SHP77 (cell line): ENCODE measurements around the gene PIEZO1.

Experiments
- DNase-seq, 2 experiments: peaks; one replicate each; lab custom pipeline; 2025; lab: John Stamatoyannopoulos, UW

The PIEZO1 gene

DNA sequence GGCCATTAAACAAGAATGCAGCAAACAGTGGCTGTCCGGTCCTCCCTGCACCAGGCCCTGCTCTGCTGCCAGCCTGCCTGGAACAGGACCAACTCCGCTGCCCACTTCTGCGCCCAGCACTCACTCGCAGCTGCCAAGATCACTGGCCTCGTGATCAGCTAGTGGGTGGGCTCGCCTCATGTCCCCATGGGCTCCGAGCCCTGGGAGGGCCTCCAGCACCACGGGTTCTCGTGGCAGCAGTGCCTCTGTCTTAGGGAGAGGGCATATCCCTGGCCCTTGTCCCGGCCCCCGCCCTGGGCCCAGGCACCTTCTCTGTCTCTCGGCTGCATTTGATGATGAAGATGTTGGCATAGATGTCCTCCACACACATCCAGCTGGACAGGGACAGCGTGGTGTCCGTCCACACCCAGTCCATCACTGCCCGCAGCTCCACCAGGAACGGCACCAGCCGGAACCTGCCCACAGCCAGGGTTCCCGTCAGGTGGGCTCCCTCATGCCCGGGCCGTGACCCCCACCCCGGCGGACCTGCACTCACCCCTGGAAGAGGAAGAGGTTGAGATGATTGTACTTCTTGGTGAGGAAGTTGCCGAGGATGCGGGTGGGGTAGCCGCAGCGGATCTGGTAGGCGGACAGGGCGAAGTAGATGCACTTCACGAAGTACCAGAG lies 65.6 kb downstream of the PIEZO1 start:
- no peak for DNase-seq

GRCh38 chr16:88718178-88718577 lies 66.8 kb downstream of the PIEZO1 start:
- no peak for DNase-seq

GRCh38 chr16:88716601-88717001 lies 68.4 kb downstream of the PIEZO1 start:
- DNase-seq, result no peak

DNA sequence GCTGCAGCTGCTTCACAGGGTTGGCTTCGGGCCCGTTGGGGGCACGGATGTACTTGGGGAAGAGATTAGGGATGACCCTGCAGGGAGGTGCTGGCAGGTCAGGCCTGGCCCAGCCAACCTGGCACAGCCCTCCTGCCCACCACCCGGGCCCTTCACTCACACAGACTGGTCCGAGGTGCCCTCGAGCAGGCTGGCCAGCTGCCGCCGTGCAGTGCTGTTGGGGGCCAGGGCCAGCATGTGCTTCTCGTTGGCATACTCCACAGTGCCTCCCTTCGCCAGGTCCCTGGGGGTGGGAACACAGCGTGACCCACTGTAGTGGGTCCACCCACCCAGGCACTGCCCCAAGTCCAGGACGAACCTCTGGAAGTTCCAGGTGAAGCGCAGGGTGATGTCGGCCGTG lies 68.8 kb downstream of the PIEZO1 start:
- DNase-seq, result no peak

DNA sequence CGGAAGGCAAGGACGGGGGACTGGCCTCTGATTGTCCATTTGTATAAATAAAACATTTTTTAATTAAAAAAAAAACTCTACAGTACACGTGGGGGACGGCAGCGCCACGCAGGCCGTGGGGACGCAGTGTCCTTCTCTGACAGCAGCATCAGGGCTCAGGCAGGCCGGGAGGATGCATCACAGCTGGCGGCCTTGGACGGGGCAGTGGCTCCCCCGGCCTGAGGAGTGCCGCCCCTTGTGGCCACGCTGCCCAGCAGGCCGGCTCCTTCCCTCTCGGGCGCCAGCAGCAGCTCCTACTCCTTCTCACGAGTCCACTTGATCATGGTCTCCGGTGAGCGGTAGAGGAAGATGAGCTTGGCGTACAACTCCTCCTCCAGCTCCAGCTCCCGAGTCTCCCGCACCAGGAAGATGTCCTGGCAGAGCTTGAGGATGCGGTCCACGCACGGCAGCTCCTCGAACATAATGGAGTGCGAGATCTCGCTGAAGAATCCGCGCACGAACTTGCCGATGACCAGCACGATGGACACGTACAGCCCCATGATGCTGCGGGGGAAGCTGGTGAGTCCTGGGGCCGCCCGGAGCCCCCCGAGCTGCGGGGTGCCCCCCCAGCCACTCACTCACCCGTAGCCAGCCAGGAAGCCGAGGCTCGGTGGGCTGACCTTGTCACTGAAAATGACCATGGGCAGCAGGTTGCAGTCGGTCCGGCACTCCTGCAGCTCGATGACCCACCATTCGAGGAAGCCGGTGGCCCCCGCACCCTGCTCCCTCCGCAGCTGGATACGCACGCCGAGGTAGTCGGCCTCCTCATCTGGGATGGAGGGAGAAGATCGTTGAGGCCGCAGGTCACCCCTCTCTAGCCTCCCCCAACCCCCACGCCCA lies 69.5 kb downstream of the PIEZO1 start:
- DNase-seq, result no peak

DNA sequence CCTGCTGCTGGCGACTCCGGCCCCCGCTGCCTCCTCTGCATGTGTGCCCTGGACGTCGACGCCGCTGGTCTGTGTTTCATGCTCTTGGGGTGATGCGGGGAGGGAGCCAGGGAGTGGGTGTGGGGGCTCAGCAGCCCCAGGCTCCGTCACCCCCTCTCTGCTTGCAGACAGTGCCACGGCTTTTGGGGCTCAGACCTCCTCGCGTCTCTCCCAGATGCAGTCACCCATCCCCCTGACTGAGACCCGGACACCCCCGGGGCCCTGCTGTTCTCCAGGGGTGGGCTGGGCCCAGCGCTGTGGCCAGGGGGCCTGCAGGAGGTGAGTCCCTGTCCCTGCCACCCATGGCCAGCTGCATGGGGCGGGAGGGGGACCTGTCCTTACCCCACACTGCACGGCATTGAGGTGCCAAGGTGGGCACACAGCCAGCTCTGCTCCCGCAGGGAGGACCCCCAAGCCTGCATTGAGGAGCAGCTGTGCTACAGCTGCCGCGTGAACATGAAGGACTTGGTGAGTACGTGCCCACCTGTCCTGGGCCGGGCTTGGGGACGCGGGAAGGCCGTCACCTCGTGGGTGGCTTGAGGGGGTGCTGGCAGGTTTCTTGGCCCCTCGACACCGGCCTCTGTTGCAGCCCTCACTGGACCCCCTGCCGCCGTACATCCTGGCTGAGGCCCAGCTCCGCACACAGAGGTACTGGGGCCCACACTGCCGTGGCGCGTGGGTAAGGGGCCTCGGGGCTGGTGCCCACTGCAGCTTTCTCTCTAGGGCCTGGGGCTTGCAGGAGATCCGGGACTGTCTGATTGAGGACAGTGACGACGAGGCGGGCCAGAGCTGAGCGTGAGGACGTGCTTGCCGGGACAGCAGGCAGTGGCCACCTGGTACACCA lies 70.4 kb downstream of the PIEZO1 start:
- DNase-seq, result no peak

DNA sequence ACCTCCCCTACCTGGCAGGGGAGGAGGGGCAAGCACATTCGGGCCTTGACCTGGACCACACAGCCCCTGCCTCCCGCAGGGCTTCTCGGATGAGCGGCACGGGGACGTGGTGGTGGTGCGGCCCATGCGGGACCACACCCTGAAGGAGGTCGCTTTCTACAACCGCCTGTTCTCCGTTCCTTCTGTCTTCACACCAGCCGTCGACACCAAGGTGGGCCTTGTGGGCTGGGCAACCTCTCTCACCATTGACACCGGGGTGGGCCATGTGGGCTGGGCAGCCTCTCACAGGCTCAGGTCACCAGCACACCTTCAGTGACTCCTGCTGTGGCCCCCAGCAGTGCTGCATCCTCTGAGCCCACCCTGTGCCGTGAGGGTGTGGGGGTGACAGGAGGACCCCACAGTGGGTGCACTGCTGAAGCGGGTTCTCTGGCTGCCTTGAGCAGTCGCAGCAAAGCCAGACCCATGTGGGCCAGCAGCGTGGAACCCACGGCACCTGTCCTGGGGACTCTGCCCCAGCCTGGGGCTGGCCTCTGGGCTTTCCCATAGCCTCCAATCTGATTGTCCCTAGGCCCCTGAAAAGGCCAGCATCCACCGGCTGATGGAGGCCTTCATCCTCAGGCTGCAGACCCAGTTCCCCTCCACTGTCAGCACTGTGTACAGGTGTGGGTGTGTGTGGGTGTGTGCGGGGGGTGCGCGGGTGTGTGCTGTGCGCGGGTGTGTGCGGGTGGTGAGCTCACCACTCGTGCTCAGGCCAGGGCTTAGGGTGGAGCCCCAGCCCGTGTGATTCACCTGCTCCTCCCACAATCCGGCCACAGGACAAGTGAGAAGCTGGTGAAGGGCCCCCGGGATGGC lies 71.2 kb downstream of the PIEZO1 start:
- no peak for DNase-seq

DNA sequence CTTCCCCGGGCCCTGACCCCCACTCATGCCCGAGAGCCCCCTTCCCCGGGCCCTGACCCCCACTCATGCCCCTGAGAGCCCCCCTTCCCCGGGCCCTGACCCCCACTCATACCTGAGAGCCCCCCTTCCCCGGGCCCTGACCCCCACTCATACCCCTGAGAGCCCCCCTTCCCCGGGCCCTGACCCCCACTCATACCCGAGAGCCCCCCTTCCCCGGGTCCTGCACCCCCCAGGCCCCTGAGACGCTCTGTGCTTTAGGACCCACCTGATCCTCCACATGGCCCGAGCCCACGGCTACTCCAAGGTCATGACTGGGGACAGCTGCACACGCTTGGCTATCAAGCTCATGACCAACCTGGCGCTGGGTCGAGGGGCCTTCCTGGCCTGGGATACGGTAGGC lies 72.0 kb downstream of the PIEZO1 start:
- no peak for DNase-seq

- DNase-seq, result no peak
These were observed 72.5 kb downstream of the PIEZO1 start for GRCh38 chr16:88712362-88712979.

DNA sequence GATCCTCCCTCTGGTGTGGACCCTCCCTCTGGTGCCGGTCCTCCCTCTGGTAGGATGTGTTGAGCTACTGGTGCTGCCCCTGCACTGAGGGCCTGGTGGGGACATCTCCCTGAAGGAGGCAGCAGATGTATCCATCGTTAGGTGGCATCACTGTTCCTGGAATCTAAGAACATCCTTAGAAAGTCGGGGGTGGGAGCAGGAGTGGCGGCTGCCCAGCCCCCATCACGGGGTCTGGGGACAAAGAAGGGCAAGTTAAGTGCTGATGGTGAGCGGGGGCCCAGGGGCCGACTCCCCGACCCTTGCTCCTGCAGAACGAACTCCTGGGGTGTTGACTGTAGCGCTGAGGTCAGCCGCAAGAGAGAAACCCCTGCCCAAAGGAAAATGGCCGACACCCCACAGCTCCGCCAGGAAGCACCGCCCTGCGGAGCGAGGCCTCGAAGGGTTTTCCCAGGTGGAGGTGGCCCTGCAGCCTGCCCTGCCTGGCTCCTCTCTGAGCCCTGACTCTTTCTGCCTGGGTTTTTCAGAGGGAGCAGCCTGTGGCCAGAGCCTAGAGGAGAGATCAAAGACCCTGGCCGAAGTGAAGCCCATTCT lies 73.2 kb downstream of the PIEZO1 start:
- no peak for DNase-seq

DNA sequence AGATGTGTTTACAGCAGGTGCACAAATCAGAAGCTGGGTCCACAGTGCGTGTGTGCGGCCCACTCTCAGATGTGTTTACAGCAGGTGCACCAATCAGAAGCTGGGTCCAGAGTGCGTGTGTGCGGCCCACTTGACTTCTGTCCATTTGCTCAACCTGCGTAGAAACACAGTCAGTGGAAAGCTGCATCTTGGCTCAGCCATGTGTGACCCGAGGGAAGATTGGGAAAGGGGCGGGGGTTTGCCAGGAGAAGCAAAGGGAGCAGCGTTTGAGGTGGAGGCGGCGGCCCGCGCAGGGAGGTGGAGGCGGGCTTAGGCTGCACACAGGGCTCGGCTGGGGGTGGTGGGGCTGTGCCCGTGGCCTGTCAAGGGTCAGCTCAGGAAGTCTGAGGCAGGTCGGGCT lies 74.5 kb downstream of the PIEZO1 start:
- no peak for DNase-seq

GRCh38 chr16:88706965-88707826 lies 77.8 kb downstream of the PIEZO1 start:
- DNase-seq, result no peak

DNA sequence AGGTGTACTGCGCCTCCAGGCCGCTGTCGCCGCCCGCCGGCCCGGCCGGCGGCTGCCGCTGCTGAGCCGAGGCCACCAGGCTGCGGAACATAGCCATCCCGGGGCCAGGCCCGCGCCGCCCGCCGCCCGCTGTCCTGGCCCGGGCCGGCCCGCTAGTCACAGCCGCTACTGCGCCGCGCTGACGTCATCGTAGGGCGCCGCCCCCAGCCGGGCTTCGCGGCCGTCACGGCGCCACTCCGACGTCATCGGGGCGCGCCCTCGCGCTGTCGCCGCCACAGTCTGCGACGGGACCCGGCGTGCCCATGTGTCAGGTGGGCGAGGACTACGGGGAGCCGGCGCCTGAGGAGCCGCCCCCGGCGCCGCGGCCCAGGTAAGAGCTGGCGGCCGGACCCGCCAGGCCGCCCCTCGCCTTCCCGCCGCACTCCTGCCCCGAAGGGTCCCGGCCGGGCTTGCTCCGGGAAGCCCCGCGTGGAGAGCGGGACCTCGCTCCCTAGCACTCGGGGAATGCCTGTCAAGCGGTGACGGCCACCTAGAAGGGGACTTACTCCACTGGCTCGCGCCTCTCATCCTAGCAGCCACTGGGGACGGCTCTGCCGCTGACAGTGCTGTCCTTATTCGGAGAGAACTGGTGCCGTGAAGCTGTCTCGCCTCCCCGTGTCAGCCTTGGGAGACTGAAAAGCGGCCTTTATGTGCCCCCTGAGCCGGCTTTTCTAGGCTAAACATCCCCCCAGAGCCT lies 78.6 kb downstream of the PIEZO1 start, which contains the start of the genes CTU2 and RNF166:
Gene CTU2, plus strand, starts transcription at position 275 of the 736 bp plus-strand sequence. Its CDS starts 28 bp downstream, at position 303.
Gene RNF166, minus strand, starts transcription at position 180 of the 736 bp plus-strand sequence. Its CDS starts 83 bp downstream, at position 97.
- peak; percentile 66 to 85 for DNase-seq

GRCh38 chr16:88705801-88706228 lies 79.2 kb downstream of the PIEZO1 start:
- peak in 1 of 2 experiments; percentile 18 for DNase-seq

- no peak for DNase-seq
These were observed 79.8 kb downstream of the PIEZO1 start for GRCh38 chr16:88705076-88705684.

DNA sequence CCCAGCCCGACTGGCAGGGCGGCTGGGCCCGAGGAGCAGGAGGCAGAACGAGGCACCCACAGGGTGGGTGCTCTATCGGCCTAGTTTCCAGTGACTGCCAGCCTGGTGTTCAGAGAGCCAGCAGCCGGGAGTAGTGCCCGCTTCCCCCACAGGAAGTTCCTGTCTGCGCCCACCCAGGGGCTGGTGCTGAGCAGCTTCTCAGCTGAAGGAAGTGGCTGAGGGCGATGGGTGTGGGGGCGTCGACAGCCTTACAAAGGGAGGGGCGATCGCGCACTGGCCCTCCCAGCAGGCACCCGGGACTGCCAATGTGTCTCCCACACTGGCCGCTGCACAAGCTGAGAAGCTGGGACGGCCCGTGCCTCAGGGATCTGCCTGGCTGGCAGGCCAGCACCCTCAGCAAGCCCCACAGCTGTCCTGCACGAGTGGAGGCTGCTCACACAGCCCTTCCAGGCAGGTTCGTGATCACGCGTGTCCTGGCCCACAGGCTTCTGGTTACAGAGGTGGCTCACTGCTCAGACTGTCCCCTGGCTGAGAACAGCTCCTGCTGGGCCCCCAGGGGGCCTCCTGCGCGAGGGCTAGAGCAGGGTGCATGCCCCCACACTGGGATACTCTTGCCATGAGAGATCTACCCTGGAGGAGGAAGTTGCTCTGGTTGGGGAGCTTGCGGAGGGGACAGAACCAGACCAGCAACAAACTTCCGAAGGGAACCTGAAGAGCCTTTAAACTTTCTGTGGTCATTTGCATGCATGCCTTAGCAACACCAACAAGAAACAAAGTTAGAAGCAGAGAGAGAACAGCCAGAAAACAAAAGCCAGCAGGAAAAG lies 81.3 kb downstream of the PIEZO1 start:
- no peak for DNase-seq
